Heart left ventricle (tissue), 16 donors: ENCODE measurements around the gene SERPINB8. TPM values are rescaled to one million over a fixed set of nuclear protein-coding genes. Genes with fewer than 3 reads are reported as not detected.

ENCODE experiments used
- ATAC-seq, 4 donors: fragments of 200-7000 bp; cut with Tn5 transposase; one replicate each; pipeline ENCODE4 v1.9.1; 2020 to 2022; ENCODE audit warnings: moderate library complexity in 4 of 4, mild to moderate bottlenecking in 3 of 4, moderate number of reproducible peaks in 1 of 4
- DNase-seq, 5 donors: peaks; one replicate each; pipeline ENCODE4 v3.0.0-alpha.2; 2020
- H3K27ac ChIP-seq, 12 donors: fragments of 200-600 bp; sonication (generic) in 4 of 12; one replicate each; pipeline versions ENCODE4 v1.5.0 to v1.8.0; 2016 to 2022; ENCODE audit warnings: mild to moderate bottlenecking in 2 of 12
- H3K27me3 ChIP-seq, 9 donors: fragments of 200-600 bp; sonication (generic) in 2 of 9; one replicate each; pipeline versions ENCODE4 v1.5.1 to v1.8.0; 2016 to 2022; ENCODE audit warnings: mild to moderate bottlenecking in 3 of 9
- H3K36me3 ChIP-seq, 9 donors: fragments of 200-600 bp; sonication (generic) in 2 of 9; one replicate each; pipeline versions ENCODE4 v1.5.0 to v1.8.0; 2018 to 2022; ENCODE audit warnings: mild to moderate bottlenecking in 2 of 9
- H3K4me1 ChIP-seq, 12 donors: fragments of 200-600 bp; sonication (generic) in 4 of 12; one replicate each; pipeline versions ENCODE4 v1.5.0 to v1.8.0; 2016 to 2022; ENCODE audit warnings: mild to moderate bottlenecking in 3 of 12
- H3K4me3 ChIP-seq, 12 donors: fragments of 200-600 bp; sonication (generic) in 4 of 12; one replicate each; pipeline versions ENCODE4 v1.5.0 to v1.8.0; 2017 to 2022; ENCODE audit warnings: mild to moderate bottlenecking in 9 of 12, moderate library complexity in 4 of 12
- H3K9me3 ChIP-seq, 12 donors: fragments of 200-600 bp; sonication (generic) in 4 of 12; one replicate each; pipeline versions ENCODE4 v1.5.0 to v1.8.0; 2016 to 2022; ENCODE audit warnings: mild to moderate bottlenecking in 1 of 12
- POLR2A ChIP-seq, 2 donors: fragments of 450-650 bp; IDR thresholded peaks; one replicate each; pipeline ENCODE4 v1.6.1; 2017; ENCODE audit warnings: antibody characterized with exemption in 2 of 2, mild to moderate bottlenecking in 2 of 2, moderate library complexity in 2 of 2
- WGBS, 4 donors: extraction: QIAGEN DNeasy Blood & Tissue Kit in 2 of 4; methylation state at CpG; one replicate each; pipeline versions ENCODE4 v1.1.5 to v1.1.7; 2013 to 2018; 5-methylcytosine and 5-hydroxymethylcytosine counted together
- intact Hi-C, 10 donors: fragments of 100-400 bp; cut with DNase I; formaldehyde crosslinking; loops; one replicate each; pipeline versions ENCODE4 v1.11.1 to v1.14.2; 2022
- polyA plus RNA-seq, 2 donors: library from polyadenylated mRNA; stranded (reverse); fragments of 200-250 nt; gene quantifications; one replicate each; pipeline ENCODE4 v1.2.3, GENCODE V29; 2013
- total RNA-seq, 9 donors: library from RNA; depleted of rRNA in 2 of 9; stranded (reverse); fragments of >200 nt in 2 of 9; fragmentation: NEBNext Ultra II Directional in 3 of 9; extraction: Animal tissue kit (Norgen Biotek cat#: 25700) in 3 of 9; gene quantifications; one replicate each; pipeline versions ENCODE4 v1.1.0 to v1.2.4, GENCODE V29; 2016 to 2023
- TF ChIP-seq, protein P1 (sequence below), 12 donors: fragments of 200-600 bp; sonication (generic) in 4 of 12; IDR thresholded peaks; one replicate each; pipeline versions ENCODE4 v1.5.0 to v1.8.0; 2018 to 2022; ENCODE audit warnings: antibody characterized with exemption in 12 of 12, mild to moderate bottlenecking in 5 of 12
- donor health status: ischemic (EF 13 %, LVEDD 7.1; RV severe dilation, severe dysfunction).
- donor health status: healthy with polysubstance abuse.
- donor health status: DM: no; HTN: yes; CAD: no.
- donor health status: DM: no; HTN: no; CAD: no.
- donor health status: ischemic (EF 25% LVEDD 6.9; RV normal size, moderate dysfunction).
- donor health status: ischemic (EF 25% LVEDD 5.7; RV mildly dilated, moderate dysfunction).
- donor health status: healthy.
- donor health status: DM: yes; HTN: yes; CAD: no.
- donor health status: ischemic (EF 35%, LVEDD 5.7; RV mildly dilated, moderate dysfunction).
- donor health status: nonischemic (EF 11% LVEDD 7.7; RV severe dilation, severe dysfunction).
- donor health status: DM: yes; HTN: yes; CAD: no.
- donor health status: PGD.
- donor health status: ischemic (EF 29% LVEDD 5.4; RV normal size, mild dysfunction).
- donor health status: nonischemic (EF 23%, LVEDD 6.1; RV moderate dilation, normal function).

The SERPINB8 gene
- total and polyA plus RNA-seq, 11 donors, result 0.72 to 12.6 (median 3.5) TPM

DNA sequence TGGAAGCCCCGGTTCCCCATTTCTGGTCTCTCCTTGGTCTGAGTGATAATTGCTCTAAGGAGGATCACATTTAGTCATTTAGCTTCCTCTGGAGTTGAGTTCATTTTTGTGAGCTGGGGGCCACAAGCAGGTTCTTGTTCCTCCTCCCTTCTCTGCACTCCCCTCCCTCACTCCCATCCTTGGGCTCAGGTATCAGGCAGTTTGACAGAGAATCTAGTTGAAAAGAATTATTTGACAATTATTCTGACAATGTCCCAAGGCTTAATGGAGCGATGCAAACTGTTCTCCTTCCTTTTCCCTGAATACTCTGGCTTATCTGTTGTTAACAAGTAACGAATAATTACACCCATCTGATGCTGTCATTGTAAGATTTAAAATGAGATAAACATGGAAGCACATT is 61.5 kb downstream of the SERPINB8 start:
- intact Hi-C loops, result loop anchor here in 1 of 10 donors (10.0 kb wide), 1 partner anchor 373 kb away; no protein-coding TSS in a partner anchor
- no peak for DNase-seq
- H3K4me3 ChIP-seq, result no peak overlapping the region
- no peak overlapping the region for H3K27ac ChIP-seq
- H3K36me3 ChIP-seq, result no peaks in the 10 kb centered on the region
- no peak for ATAC-seq
- H3K27me3 ChIP-seq, result peaks cover 0 to 7% (median 0%) of the 10 kb centered on the region in 9 donors
- TF ChIP-seq, protein P1, sequence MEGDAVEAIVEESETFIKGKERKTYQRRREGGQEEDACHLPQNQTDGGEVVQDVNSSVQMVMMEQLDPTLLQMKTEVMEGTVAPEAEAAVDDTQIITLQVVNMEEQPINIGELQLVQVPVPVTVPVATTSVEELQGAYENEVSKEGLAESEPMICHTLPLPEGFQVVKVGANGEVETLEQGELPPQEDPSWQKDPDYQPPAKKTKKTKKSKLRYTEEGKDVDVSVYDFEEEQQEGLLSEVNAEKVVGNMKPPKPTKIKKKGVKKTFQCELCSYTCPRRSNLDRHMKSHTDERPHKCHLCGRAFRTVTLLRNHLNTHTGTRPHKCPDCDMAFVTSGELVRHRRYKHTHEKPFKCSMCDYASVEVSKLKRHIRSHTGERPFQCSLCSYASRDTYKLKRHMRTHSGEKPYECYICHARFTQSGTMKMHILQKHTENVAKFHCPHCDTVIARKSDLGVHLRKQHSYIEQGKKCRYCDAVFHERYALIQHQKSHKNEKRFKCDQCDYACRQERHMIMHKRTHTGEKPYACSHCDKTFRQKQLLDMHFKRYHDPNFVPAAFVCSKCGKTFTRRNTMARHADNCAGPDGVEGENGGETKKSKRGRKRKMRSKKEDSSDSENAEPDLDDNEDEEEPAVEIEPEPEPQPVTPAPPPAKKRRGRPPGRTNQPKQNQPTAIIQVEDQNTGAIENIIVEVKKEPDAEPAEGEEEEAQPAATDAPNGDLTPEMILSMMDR (IDR thresholded peaks at IDR 0.05), result no peak
- TF ChIP-seq POLR2A (IDR thresholded peaks at IDR 0.05), result no peak
- 77 to 84% (median 80%) methylated on average over 3 of the region's 3 CpGs for WGBS, 4 donors
- H3K4me1 ChIP-seq, result peaks cover 0 to 5% (median 0%) of the 10 kb centered on the region in 12 donors
- no peaks in the 10 kb centered on the region for H3K9me3 ChIP-seq

DNA sequence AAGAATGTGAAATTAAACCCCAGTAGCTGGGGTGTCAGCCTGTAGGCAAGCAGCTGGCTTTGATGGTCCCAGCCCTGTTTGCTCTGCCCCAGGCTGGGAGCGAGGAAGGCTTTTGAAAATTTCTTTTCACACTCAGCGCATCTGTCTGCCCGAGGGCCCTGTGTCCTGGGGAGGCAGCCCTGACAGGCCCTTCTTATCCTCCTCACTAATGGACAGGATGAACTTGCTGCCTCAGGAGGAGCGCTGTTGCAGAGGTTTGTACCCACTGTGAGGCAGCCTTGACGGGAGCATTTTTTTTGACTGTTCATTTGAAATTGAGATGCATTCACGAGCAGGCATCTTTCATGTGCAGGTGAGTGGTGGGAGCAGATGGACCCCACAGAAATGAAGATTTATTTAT is 62.4 kb downstream of the SERPINB8 start:
- Histone ChIP-seq H3K9me3 (no peaks in the 10 kb centered on the region), H3K27me3 (peaks cover 0 to 7% (median 0%) of the 10 kb centered on the region in 9 donors), H3K27ac (no peak overlapping the region), H3K4me1 (peaks cover 0 to 5% (median 0%) of the 10 kb centered on the region in 12 donors), H3K36me3 (no peaks in the 10 kb centered on the region), H3K4me3 (no peak overlapping the region)
- TF ChIP-seq, protein P1 (IDR thresholded peaks at IDR 0.05), result no peak
- no peak for TF ChIP-seq POLR2A (IDR thresholded peaks at IDR 0.05)
- WGBS, 4 donors, result 51 to 61% (median 56%) methylated on average over 6 of the region's 6 CpGs
- intact Hi-C loops, result loop anchor here in 1 of 10 donors (10.0 kb wide), 1 partner anchor 372 kb away; no protein-coding TSS in a partner anchor
- DNase-seq, result no peak
- no peak for ATAC-seq

DNA sequence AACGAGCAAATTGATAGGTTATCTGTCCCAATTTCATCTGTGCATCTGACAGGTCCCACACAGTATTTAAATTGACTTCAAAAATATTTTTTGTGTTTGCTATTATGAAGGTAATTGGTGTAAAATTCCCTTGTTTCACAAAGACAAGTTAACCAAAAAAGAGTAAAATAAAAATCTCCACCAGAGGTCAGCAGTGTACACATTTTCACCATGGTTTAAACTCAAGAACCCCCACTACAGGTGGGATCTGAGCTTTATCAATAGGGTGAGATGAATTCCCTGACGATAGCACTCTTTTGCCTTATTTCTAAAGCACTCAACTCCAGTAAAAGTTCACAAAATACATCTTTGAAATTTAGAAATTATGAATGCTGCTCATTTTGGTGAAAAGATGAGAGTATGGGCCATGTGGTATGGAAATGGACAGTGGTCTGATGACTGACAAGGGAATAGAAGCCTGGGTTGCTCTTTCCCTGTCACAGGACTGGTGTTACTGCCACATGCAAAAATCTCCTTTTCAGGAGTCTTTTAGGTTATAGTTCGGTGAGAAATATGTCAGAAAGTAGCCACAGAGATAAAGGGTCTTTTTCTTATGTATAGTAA is 68.0 kb downstream of the SERPINB8 start:
- 21 to 27% (median 24%) methylated on average over 3 of the region's 3 CpGs for WGBS, 4 donors
- H3K9me3 ChIP-seq, result peaks cover 0 to 9% (median 0%) of the 10 kb centered on the region in 12 donors
- H3K4me3 ChIP-seq, result no peak overlapping the region
- intact Hi-C loops, result loop anchor here in 2 of 10 donors (5.0 to 10.0 kb wide), 2 partner anchors 367 to 1054 kb away; no protein-coding TSS in a partner anchor
- no peaks in the 10 kb centered on the region for H3K36me3 ChIP-seq
- H3K27me3 ChIP-seq, result peaks cover 0 to 4% (median 0%) of the 10 kb centered on the region in 9 donors
- TF ChIP-seq, protein P1 (IDR thresholded peaks at IDR 0.05), result peak; percentile 32 to 68 (median 56)
- TF ChIP-seq POLR2A (IDR thresholded peaks at IDR 0.05), result no peak
- ATAC-seq (no peak), DNase-seq (no peak)
- H3K27ac ChIP-seq, result no peak overlapping the region
- H3K4me1 ChIP-seq, result no peaks in the 10 kb centered on the region

Other genes with a start within 250 kb of the SERPINB8 start
- 1 to 10 TPM in 1 of 9 donors, not detected in 8; 1.4 TPM for gene SERPINB7, start 194.7 kb upstream of the SERPINB8 start, total RNA-seq
- gene SERPINB7, start 194.7 kb upstream of the SERPINB8 start, polyA plus RNA-seq, result not detected
- gene SERPINB2, start 82.4 kb upstream of the SERPINB8 start, total RNA-seq, result 1 to 10 TPM in 1 of 9 donors, under 1 TPM in 3, not detected in 5; 0.27 to 1.2 (median 0.58) TPM
- gene SERPINB2, start 82.4 kb upstream of the SERPINB8 start, polyA plus RNA-seq, result under 1 TPM in 1 of 2 donors, not detected in 1; 0.10 TPM
- gene SERPINB10, start 62.1 kb upstream of the SERPINB8 start, total RNA-seq, result under 1 TPM in 1 of 9 donors, not detected in 8; 0.20 TPM
- not detected for gene SERPINB10, start 62.1 kb upstream of the SERPINB8 start, polyA plus RNA-seq
- gene HMSD, start 20.8 kb upstream of the SERPINB8 start, total RNA-seq, result 1 to 10 TPM in 1 of 9 donors, under 1 TPM in 2, not detected in 6; 0.33 to 1.3 (median 0.43) TPM
- not detected for gene HMSD, start 20.8 kb upstream of the SERPINB8 start, polyA plus RNA-seq
- not detected for gene LINC00305, start 179.0 kb downstream of the SERPINB8 start, total RNA-seq
- not detected for gene LINC00305, start 179.0 kb downstream of the SERPINB8 start, polyA plus RNA-seq